Stimulated activated CD8-positive, alpha-beta memory T cell treated with anti-CD3 and anti-CD28 coated beads, Interleukin-12 subunit alpha, Interleukin-12 subunit beta, amount 100 ng/mL, for 24 hours (primary cell): ENCODE results near the gene ATRIP.
"Not testable (repeated sequence)": the region's sequence is repeated elsewhere in the genome, so short reads cannot be mapped to it uniquely, and the experiment has no call there.

ENCODE experiments used
- DNase-seq: peaks from one replicate; pipeline ENCODE4 v3.0.0-alpha.2; 2020; ENCODE audit errors: extremely low read depth

The ATRIP gene

DNA sequence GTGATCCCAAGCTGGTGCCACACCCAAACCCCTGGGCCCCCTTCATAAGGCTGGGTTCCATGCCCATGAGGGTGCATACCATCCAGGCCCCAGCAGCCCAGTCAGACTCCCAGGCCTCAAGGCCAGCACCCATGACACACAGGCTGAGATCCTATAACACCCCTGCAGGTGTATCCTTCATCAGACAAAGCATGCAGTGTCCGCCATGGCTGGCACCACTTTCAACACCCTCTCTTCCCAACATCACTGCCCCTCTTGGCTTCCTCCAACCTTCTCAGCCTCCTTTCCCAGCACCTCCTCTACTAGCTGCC is 10.1 kb upstream of the ATRIP start:
- no peak for DNase-seq

DNA sequence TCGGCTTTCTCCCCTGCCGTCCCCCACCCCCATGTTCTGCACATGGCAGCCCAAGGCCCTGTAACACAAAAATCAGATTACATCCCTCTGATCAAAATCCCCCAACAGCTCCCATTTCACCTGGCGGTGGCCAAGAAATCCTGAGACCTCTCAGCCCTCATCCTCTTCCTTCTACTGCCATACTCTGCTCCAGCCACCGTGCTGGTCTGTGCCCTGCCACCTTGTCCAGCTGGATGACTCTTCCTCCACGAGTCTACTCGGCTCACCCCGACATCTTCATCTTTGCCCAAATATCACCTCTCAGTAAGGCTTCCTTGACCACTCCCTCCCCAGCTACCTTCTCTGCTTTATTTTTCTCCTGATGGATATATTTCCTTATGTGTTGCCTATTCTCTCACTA is 9.7 kb upstream of the ATRIP start:
- DNase-seq: no peak

DNA sequence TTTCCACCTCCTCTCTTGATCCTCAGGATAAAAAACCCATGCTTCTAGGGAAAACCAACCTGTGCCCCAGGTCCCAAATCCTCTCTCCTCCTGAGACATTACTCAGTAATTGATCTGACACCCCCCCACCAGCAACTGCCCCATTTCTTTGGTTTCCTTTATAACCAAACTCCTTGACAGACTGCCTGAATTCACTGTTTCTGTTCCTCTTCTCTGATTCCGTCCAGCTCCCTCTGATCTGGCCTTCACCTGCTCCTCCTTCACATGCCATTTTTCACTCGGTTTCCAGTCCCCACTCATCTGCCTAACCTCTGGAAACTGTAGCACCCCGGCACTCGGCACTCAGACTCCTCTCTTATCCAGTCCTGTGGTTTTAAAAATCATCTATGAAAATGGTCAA is 8.7 kb upstream of the ATRIP start:
- DNase-seq: no peak

DNA sequence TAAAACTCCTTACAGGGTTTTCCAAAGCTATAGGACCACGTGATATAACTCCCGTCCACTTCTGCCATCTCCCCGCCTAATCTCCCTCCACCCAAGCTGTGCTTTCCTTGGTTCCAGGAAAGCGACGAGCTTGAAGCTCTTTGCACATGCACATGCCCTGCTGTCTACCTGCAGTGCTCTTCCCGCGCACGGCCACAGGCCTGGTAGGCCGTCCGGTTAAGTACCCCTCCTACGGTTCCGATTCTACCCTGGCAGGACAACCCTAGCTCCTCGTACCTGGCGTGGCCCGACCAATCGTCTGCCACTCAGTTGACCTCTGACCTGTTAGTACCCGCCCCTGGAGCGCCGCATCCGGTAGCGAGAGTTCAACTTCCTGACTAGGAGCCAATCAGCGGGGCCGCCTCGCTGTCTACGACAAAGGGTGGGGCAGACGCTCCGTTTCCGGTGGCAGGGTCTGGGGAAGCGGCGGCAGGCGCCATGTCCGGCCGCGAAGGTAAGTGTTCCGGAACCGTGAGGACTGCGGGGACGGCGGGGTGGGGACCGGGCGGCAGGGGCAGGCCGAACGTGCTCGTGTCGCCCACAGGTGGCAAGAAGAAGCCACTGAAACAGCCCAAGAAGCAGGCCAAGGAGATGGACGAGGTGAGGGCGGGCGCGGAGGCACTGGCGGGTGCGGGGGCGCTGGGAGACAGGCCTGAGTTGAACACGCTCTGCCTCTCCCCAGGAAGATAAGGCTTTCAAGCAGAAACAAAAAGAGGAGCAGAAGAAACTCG is 6.5 kb upstream of the ATRIP start, which contains the start of the genes CCDC51 and TMA7:
Gene CCDC51, minus strand, starts transcription at position 300 of the 770 bp plus-strand sequence. CDS start 4,991 bp downstream, outside the sequence.
Gene TMA7, plus strand, starts transcription at position 438 of the 770 bp plus-strand sequence. Its CDS starts 40 bp downstream, at position 478.
- peak; percentile 93 for DNase-seq

DNA sequence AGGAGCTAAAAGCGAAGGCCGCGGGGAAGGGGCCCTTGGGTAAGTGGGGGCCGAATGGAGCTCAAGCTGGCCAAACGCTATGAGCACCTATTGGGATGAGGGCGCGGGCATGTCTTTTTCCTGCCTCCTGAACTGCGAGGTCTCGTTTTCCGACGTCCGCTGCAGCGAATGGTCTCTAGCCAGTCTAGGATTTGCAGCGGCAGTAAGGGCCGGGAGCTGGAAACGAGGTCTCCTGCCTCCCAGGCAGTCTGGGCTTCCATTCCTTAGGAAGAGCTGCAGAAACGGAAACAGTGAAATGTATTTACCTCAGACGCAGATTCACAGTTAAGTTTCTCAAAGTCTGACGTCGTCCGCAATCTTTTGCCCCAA is 6.0 kb upstream of the ATRIP start:
- no peak for DNase-seq

DNA sequence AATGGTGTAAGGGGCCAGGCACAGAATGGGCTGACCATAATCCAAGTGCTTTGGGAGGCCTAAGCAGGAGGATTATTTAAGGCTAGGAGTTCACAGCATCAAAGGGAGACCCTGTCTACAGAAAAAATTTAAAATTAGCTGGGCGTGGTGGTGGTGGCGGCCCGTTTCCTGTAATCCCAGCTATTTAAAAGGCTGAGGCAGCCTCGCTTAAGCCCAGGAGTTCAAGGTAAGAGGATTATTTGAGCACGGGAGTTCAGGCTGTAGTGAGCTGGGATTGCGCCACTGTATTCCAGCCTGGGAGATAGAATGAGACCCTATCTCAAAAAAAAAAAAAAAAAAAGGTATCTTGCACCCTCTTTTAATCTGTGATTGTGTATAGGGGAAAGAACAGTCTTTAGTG is 4.6 kb upstream of the ATRIP start:
- DNase-seq: no peak

DNA sequence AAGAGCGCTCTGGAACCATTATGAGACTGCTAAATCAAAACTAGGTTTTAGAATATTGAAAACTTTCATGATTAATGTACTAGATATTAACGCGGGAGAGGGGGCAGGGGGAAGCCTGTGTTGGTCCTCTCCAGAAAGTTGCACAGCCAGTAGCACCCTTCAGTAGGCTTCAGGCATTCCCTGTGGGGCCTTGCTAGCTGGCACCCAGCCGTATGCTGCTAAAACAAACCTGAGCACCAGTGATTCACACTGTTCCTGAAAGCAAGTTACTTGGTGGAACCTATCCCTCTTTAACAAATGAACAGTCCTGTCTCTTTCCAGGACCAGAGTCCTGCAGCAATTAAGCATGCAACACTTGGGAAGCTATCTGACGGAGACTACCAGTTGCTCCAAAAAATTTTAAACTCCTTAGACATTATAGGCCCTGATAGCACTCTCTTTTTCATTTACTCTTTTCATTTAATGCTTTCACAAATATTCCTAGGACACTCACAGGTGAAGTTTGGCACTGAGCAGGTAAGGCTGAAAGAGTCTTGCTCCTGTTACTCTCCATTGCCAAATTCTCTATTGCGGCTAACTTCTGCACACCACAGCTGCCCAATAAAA is 1.2 kb upstream of the ATRIP start:
- DNase-seq: no peak

DNA sequence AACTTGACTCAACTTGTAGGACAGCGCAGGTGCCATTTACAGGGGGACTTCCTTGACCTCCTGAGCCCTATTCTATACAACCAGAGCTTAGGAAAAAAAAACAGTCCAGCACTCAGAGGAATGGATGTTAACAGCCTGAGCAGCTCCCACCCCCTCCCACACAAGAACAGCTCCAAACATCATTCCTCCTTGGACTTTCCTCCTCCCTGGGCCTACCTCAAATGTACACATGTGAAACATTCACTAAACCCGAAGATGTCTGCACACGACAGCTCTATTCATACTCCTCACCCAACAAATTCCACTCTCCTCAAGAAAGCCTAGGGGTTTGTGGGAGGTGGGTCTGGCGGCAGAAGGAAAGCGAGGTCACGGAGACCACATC is 503 bp upstream of the ATRIP start:
- no peak for DNase-seq

DNA sequence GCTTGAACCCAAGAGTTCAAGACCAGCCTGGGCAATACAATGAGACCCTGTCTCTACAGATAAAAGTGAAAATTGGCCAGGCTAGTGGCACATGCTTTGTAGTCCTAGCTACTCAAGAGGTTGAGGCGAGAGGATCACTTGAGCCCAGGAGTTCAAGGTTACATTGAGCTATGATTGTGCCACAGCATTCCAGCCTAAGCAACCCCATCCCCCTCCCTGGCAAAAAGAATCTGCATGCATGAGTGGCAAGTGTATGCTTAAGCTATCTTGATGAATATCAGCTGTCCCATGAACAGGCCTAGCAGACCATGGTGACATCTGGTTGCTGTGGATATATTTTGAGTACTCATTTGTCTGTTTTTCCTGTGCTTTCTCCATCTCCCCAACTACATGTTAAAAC is 4.7 kb downstream of the ATRIP start:
- no peak for DNase-seq

DNA sequence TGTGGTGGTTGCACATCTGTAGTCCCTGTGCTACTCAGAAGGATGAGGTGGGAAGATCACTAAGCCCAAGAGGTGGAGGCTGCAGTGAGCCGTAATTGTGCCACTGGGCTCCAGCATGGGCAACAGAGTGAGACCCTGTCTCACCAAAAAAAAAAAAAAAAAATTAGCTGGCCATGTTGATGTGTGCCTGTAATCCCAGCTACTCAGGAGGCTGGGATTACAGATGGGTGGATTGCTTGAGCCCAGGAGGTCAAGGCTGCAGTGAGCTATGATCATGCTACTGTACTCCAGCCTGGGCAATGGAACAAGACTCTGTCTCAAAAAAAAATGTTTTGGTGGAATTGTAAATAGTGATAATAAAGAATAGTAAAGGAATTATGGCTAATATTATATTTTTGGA is 9.9 kb downstream of the ATRIP start:
- DNase-seq: no peak

DNA sequence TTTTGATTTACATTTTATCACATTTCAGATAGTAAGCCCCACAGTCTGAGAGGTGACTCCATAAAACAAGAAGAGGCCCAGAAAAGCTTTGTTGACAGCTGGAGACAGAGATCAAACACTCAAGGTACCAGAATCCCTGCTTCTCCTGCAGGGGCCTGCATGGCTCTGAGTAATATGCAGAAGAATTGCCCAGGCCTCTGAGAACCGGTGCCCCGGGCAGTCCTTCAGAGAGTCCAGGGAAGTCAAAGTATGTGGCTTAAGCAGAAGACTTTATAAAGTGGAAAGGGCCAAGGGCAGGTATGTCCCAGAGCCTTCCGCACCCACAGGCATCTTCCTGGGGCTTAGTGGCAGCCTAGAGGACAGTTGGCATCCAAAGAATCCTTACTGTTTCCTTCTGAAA is 12.8 kb downstream of the ATRIP start:
- no peak for DNase-seq

DNA sequence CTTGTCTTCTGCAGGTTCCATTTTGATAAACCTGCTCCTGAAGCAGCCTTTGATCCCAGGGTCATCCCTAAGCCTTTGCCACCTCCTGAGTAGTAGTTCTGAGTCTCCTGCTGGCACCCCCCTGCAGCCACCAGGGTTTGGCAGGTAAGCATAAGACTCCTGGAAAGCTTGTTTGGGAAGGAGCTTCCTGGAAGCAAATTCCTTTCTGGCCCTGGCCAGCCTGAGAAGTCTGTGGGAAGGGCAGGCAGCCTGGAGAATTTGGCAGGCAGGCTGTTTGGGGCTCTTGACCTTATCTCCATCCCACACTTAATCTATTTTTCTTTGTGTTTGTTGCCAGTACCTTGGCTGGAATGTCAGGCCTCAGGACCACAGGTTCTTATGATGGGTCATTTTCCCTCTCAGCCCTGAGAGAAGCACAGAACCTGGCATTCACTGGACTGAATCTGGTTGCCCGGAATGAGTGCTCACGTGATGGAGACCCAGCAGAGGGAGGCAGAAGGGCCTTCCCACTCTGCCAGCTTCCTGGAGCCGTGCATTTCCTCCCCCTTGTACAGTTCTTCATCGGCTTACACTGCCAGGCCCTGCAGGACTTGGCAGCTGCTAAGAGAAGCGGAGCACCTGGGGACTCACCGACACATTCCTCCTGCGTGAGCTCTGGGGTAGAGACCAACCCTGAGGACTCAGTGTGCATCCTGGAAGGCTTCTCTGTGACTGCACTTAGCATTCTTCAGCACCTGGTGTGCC is 13.4 kb downstream of the ATRIP start:
- no peak for DNase-seq

DNA sequence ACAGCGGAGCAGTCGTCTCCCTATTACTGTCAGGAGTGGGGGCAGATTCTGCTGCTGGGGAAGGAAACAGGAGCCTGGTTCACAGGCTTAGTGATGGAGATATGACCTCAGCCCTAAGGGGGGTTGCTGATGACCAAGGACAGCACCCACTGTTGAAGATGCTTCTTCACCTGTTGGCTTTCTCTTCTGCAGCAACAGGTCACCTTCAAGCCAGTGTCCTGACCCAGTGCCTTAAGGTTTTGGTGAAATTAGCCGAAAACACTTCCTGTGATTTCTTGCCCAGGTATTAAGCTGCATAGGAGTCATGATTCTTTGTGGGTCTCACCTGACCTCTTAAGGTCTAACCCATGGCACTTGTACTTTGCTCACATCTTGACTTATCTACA is 14.0 kb downstream of the ATRIP start:
- DNase-seq: no peak

DNA sequence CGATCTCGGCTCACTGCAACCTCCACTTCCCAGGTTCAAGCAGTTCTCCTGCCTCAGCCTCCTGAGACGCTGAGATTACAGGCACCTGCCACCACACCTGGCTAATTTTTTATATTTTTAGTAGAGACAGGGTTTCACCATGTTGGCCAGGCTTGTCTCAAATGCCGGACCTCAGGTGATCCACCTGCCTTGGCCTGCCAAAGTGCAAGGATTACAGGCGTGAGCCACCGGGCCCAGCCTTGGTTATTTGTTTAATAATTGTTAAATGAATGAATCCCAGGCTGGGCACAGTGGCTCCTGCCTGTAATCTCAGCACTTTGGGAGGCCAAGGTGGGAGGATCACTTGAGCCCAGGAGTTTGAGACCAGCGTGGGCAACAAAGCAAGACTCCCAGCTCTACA is 15.2 kb downstream of the ATRIP start:
- DNase-seq: not testable (repeated sequence)

DNA sequence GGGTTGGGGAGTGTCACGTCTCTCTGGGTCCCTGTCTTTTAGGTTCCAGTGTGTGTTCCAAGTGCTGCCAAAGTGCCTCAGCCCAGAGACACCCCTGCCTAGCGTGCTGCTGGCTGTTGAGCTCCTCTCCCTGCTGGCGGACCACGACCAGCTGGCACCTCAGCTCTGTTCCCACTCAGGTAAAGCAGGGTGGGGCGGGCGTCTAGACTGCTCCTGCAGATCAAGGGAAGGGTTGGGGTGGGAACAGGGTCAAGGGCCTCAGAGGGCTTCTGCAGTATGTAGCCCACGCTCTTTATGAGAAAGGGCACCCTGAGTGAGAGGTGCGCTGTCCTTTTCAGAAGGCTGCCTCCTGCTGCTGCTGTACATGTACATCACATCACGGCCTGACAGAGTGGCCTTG is 17.2 kb downstream of the ATRIP start:
- DNase-seq: no peak

DNA sequence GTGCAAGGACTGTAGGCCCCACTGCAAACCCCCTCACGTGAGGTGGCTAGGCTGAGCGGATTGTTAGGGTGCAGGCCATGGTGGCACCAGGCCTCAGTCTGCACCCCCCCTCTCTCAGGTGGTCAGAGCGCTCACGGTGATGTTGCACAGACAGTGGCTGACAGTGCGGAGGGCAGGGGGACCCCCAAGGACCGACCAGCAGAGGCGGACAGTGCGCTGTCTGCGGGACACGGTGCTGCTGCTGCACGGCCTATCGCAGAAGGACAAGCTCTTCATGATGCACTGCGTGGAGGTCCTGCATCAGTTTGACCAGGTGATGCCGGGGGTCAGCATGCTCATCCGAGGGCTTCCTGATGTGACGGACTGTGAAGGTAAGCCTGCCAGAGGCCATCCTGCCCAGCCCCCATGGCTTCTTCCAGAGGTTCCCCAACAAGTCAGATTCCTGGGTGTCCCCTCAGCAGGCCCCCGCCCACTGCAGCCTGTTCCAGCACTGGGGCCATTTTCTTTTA is 18.2 kb downstream of the ATRIP start:
- no peak for DNase-seq

DNA sequence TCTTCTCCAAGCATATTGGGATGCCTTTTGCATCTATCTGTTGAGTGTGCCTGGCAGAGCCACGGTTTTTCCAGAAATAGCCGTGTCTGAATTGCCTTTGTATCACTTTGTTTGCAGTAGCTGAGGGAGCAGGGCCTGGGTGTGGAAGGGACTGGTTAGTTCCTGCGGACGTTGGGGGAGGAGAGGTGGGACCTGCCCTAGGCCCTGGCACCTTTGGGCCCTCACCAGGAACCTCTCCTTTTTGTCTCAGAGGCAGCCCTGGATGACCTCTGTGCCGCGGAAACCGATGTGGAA is 18.6 kb downstream of the ATRIP start:
- no peak for DNase-seq

DNA sequence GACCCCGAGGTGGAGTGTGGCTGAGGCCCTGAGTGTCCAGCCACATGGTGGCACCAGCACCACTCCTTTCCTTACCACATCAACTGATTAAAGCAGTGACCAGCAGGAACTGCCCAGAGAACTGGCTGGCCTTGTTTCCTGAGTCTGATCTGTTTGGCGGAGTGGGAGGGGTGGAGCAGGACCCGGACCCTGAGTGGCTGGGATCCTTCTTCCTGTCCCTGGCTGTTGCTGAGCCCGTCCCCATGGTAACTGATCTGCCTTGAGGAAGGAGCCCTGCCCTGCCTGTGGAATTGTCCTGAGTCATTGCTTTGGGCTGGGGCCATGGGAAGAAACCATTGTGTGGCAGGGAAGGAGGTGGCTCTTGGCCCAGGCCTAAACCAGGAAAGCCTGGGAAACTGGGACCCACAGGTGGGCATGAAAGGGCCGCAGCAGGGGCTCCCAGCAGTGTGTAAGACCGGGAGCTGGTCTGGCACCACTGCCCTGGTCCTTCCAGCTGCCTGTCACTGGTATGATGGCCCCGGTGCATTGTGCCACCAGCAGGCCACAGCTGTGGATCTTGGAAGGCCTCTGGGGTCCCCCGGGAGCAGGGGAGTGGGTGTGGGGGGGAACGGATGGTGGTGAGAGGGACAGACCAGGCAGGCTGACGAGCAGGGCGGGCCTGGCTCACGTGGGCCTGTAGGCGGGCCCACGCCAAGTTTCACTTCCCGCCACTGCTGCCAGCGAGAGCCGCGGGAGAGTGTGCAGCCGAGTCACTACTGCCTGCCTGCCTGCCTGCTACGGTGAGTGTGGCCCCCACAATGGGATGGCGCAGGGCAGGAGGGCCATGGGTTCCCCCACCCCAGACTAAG is 19.2 kb downstream of the ATRIP start:
- DNase-seq: no peak

DNA sequence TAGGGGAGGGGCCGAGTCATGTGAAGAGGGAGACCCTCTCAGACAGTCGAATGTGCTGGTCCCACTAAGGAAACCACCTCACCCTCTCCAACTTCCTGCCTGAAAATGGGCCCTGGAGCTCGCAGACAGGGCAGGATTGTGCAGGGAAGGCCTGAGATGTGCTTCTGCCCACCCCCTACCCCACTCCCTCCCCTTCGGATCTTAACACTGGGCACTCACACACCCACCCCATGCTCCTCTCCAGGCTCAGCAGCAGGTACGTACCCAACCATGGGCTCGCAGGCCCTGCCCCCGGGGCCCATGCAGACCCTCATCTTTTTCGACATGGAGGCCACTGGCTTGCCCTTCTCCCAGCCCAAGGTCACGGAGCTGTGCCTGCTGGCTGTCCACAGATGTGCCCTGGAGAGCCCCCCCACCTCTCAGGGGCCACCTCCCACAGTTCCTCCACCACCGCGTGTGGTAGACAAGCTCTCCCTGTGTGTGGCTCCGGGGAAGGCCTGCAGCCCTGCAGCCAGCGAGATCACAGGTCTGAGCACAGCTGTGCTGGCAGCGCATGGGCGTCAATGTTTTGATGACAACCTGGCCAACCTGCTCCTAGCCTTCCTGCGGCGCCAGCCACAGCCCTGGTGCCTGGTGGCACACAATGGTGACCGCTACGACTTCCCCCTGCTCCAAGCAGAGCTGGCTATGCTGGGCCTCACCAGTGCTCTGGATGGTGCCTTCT is 20.0 kb downstream of the ATRIP start:
- DNase-seq: no peak

DNA sequence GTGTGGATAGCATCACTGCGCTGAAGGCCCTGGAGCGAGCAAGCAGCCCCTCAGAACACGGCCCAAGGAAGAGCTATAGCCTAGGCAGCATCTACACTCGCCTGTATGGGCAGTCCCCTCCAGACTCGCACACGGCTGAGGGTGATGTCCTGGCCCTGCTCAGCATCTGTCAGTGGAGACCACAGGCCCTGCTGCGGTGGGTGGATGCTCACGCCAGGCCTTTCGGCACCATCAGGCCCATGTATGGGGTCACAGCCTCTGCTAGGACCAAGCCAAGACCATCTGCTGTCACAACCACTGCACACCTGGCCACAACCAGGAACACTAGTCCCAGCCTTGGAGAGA is 20.5 kb downstream of the ATRIP start:
- no peak for DNase-seq

DNA sequence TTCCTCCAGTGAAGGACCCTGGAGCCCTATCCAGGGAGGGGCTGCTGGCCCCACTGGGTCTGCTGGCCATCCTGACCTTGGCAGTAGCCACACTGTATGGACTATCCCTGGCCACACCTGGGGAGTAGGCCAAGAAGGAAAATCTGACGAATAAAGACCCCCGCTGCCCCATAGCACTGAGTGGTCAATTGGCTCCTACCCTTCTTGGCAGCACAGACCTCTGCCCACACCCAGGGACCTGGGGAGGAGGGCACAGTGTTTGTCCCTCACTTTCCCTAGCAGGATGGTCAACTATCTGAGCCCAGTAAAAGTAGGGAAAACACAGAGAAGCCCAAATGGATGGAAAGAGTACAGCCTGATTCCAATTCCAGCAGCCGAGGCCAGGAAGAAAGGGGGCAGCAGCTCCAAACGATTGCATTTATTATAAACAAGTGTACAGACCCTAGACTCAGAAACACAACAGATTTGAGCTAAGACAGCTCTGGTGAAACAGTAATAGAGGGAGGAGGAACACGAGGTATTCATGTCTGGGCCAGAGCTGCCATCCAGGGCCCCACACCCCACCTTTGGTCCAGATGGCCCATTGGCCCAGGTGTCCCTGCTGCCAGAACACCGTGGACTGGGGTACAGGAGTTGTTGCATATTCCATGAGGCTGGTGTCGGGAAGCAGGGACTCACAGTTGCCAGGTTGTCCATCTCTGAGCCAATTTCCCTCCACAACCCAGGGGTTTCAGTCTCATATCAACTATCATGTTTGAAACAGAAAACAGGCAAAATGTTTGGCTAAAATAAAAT is 21.1 kb downstream of the ATRIP start:
- no peak for DNase-seq
